Neural progenitor cell (in vitro differentiated cells): ENCODE results near the gene LRRN2. TPM values are rescaled to one million over a fixed set of nuclear protein-coding genes. Genes with fewer than 3 reads are reported as not detected.
A peak's percentile ranks its signal among the peaks of the same experiment; 100 is the strongest.

Source experiments
- DNase-seq: peaks from one replicate; pipeline ENCODE4 v3.0.0-alpha.2; 2016; ENCODE audit warnings: low spot score
- H2AFZ ChIP-seq: fragments of 200-600 bp; sonication (generic); replicated peaks from 2 replicates; pipeline ENCODE4 v1.6.1; 2016; ENCODE audit warnings: antibody characterized with exemption
- H3F3A ChIP-seq: fragments of 200-600 bp; sonication (generic); 2 replicates; pipeline ENCODE4 v1.6.1; 2016; ENCODE audit warnings: antibody characterized with exemption, low read depth
- H3K27ac ChIP-seq: fragments of 200-600 bp; sonication (generic); 2 replicates; pipeline ENCODE4 v1.5.1; 2016; ENCODE audit warnings: mild to moderate bottlenecking
- H3K27me3 ChIP-seq: fragments of 200-600 bp; sonication (generic); 2 replicates; pipeline ENCODE4 v1.6.1; 2016; ENCODE audit warnings: mild to moderate bottlenecking, moderate library complexity
- H3K36me3 ChIP-seq: fragments of 200-600 bp; sonication (generic); 2 replicates; pipeline ENCODE4 v1.5.1; 2016
- H3K4me1 ChIP-seq: fragments of 200-600 bp; sonication (generic); 2 replicates; pipeline ENCODE4 v1.6.1; 2016; ENCODE audit warnings: mixed run types
- H3K4me2 ChIP-seq: fragments of 200-600 bp; sonication (generic); 2 replicates; pipeline ENCODE4 v1.6.1; 2016
- H3K4me3 ChIP-seq: fragments of 200-600 bp; sonication (generic); 2 replicates; pipeline ENCODE4 v1.5.1; 2016
- H3K79me2 ChIP-seq: fragments of 200-600 bp; sonication (generic); 2 replicates; pipeline ENCODE4 v1.6.1; 2016; ENCODE audit warnings: low read depth
- H3K9ac ChIP-seq: fragments of 200-600 bp; sonication (generic); 2 replicates; pipeline ENCODE4 v1.6.1; 2016
- H3K9me3 ChIP-seq: fragments of 200-600 bp; sonication (generic); 2 replicates; pipeline ENCODE4 v1.5.1; 2016; ENCODE audit warnings: low read depth
- H4K20me1 ChIP-seq: fragments of 200-600 bp; sonication (generic); 2 replicates; pipeline ENCODE4 v1.6.1; 2016; ENCODE audit warnings: low read depth
- H3K27ac Mint-ChIP-seq: 3 replicates; pipeline ENCODE4 v1.8.0; 2021; ENCODE audit warnings: mixed read lengths
- H3K27me3 Mint-ChIP-seq: 2 replicates; pipeline ENCODE4 v1.8.0; 2022; ENCODE audit warnings: low read depth, mild to moderate bottlenecking, inconsistent platforms, moderate library complexity, mixed read lengths; ENCODE audit not compliant: insufficient read depth
- H3K36me3 Mint-ChIP-seq: 3 replicates; pipeline ENCODE4 v1.8.0; 2021; ENCODE audit warnings: mixed read lengths
- H3K4me1 Mint-ChIP-seq: 3 replicates; pipeline ENCODE4 v1.8.0; 2021; ENCODE audit warnings: mixed read lengths
- H3K4me3 Mint-ChIP-seq: 3 replicates; pipeline ENCODE4 v1.8.0; 2021; ENCODE audit warnings: mild to moderate bottlenecking, moderate library complexity, mixed read lengths
- H3K9me3 Mint-ChIP-seq: 3 replicates; pipeline ENCODE4 v1.8.0; 2020; ENCODE audit warnings: mixed read lengths
- CTCF ChIP-seq: fragments of 200-600 bp; sonication (generic); IDR thresholded peaks from 2 replicates; pipeline ENCODE4 v1.5.1; 2017; ENCODE audit warnings: antibody characterized with exemption, mild to moderate bottlenecking
- EZH2 ChIP-seq: fragments of 200-600 bp; sonication (generic); IDR thresholded peaks from 2 replicates; pipeline ENCODE4 v1.6.1; 2017; ENCODE audit warnings: antibody characterized with exemption, mild to moderate bottlenecking, moderate library complexity
- EZH2phosphoT487 ChIP-seq: fragments of 200-600 bp; sonication (generic); IDR thresholded peaks from 2 replicates; pipeline ENCODE4 v1.6.1; 2017; ENCODE audit warnings: antibody characterized with exemption
- total RNA-seq: library from RNA; depleted of rRNA; stranded (reverse); fragments of >200 nt; gene quantifications from 2 replicates; pipeline ENCODE4 v1.2.3, GENCODE V29; 2015; ENCODE audit warnings: low replicate concordance

Gene LRRN2
- total RNA-seq, 1 donor from 2014 or later = 1.9 TPM

DNA sequence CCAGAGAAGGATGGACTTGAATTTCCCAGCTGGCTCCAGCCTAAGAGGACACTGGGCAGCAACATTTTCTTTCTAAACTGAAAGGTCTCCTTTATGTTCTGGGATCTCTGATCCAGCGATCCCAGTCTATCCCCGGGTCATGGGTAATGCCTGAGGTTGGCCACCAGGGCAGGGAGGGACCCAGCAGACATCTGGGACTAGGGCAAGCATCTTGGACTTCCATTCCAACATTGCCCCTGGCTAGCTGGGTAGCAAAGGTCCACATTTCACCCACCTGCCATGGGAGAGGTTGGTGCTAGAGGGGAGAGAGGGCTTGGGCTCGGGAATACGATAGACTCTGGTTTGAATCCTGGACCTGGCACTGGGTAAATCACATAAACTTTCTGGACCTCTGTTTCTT, 84.6 kb downstream of the LRRN2 start:
- no peaks in the 10 kb centered on the region for H3F3A ChIP-seq
- no peaks in the 10 kb centered on the region for H4K20me1 ChIP-seq
- H2AFZ ChIP-seq = no peak overlapping the region
- Mint-ChIP-seq H3K27me3 (peaks cover 14% of the 10 kb centered on the region), H3K36me3 (no peaks in the 10 kb centered on the region), H3K9me3 (peaks cover 2% of the 10 kb centered on the region), H3K27ac (peak overlapping the region; percentile 35), H3K4me1 (peaks cover 16% of the 10 kb centered on the region), H3K4me3 (no peak overlapping the region)
- H3K4me2 ChIP-seq = no peak overlapping the region
- H3K36me3 ChIP-seq = no peaks in the 10 kb centered on the region
- H3K27me3 ChIP-seq = no peaks in the 10 kb centered on the region
- TF ChIP-seq EZH2 (no peak), CTCF (peak; percentile 42), EZH2phosphoT487 (no peak)
- H3K9ac ChIP-seq = no peak overlapping the region
- no peaks in the 10 kb centered on the region for H3K79me2 ChIP-seq
- H3K4me1 ChIP-seq = peaks cover 3% of the 10 kb centered on the region
- H3K4me3 ChIP-seq = no peak overlapping the region
- DNase-seq = no peak
- H3K27ac ChIP-seq = no peak overlapping the region
- H3K9me3 ChIP-seq = no peaks in the 10 kb centered on the region

- no peak for DNase-seq
- Histone ChIP-seq H3K9ac (no peak overlapping the region), H3K9me3 (no peaks in the 10 kb centered on the region), H4K20me1 (no peaks in the 10 kb centered on the region), H3K4me3 (no peak overlapping the region), H3K27ac (no peak overlapping the region), H3K79me2 (no peaks in the 10 kb centered on the region), H3F3A (no peaks in the 10 kb centered on the region), H3K4me1 (peaks cover 3% of the 10 kb centered on the region), H2AFZ (no peak overlapping the region), H3K36me3 (no peaks in the 10 kb centered on the region), H3K27me3 (no peaks in the 10 kb centered on the region), H3K4me2 (no peak overlapping the region)
- H3K27ac Mint-ChIP-seq = peak overlapping the region; percentile 29
- no peak overlapping the region for H3K4me3 Mint-ChIP-seq
- no peaks in the 10 kb centered on the region for H3K36me3 Mint-ChIP-seq
- H3K9me3 Mint-ChIP-seq = peaks cover 2% of the 10 kb centered on the region
- peaks cover 16% of the 10 kb centered on the region for H3K4me1 Mint-ChIP-seq
- TF ChIP-seq CTCF (no peak), EZH2phosphoT487 (no peak), EZH2 (no peak)
- peaks cover 14% of the 10 kb centered on the region for H3K27me3 Mint-ChIP-seq
Measured at GRCh38 chr1:204600203-204600602, 85.3 kb downstream of the LRRN2 start.

- Histone ChIP-seq H4K20me1 (no peaks in the 10 kb centered on the region), H3K27ac (no peak overlapping the region), H3K79me2 (no peaks in the 10 kb centered on the region), H3K4me1 (peaks cover 3% of the 10 kb centered on the region), H2AFZ (no peak overlapping the region), H3K4me3 (no peak overlapping the region), H3K9me3 (no peaks in the 10 kb centered on the region), H3K36me3 (no peaks in the 10 kb centered on the region), H3F3A (no peaks in the 10 kb centered on the region), H3K4me2 (no peak overlapping the region), H3K9ac (no peak overlapping the region), H3K27me3 (no peaks in the 10 kb centered on the region)
- Mint-ChIP-seq H3K27me3 (peaks cover 13% of the 10 kb centered on the region), H3K4me3 (no peak overlapping the region), H3K27ac (no peak overlapping the region), H3K36me3 (no peaks in the 10 kb centered on the region), H3K4me1 (peaks cover 16% of the 10 kb centered on the region), H3K9me3 (peaks cover 2% of the 10 kb centered on the region)
- TF ChIP-seq EZH2phosphoT487 = no peak
- no peak for TF ChIP-seq EZH2
- TF ChIP-seq CTCF = no peak
- DNase-seq = no peak
Measured at GRCh38 chr1:204599596-204599995, 85.9 kb downstream of the LRRN2 start.
